ENCODE measurements around the gene CCNJL.

CCNJL gene

GRCh38 chr5:160333721-160334120 is 21.4 kb upstream of the CCNJL start:
- no peak for DNase-seq (ENCODE audit: low read depth, low spot score)

DNA sequence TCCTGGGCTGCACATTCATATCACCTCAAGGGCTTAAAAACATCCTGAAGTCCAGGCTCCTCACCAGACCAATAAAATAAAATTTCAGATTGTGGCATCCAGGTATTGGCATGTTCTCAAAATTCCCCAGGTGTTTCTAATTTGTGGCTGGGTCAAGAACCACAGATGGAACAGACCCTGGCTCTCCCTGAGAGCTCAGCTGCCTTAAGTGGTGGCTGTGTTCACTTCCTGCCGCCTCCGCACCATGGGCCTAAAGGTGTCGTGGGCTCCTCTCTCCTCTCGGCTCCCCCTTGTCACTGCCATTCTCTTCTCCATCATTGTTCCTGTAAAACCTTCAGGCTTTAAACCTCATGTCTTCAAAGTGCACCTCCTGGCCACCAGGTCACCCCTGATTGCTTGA is 17.8 kb upstream of the CCNJL start:
- no peak for DNase-seq (ENCODE audit: low read depth, low spot score)

- no peak for DNase-seq (ENCODE audit: low read depth, low spot score)
Measured at GRCh38 chr5:160327818-160328217, 15.5 kb upstream of the CCNJL start.

DNA sequence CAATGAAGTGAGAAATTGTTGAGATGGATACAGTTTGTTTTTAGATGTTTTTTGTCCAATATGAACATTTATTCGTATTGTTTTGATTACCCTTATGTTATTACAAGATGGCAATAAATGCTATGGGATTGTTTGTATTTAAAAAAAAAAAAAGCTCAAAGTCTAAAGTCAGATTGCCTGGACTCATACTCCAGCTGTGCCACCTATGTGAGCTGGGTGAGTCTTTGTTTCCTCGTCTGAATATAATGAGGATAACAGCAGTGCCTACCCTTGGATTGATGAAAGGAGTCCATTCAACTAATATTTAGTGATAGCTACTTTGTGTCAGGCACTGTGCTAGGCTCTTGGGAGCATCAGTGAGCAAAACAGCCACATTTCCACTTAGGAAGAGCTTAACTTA is 14.6 kb upstream of the CCNJL start:
- no peak for DNase-seq (ENCODE audit: low read depth, low spot score)

DNA sequence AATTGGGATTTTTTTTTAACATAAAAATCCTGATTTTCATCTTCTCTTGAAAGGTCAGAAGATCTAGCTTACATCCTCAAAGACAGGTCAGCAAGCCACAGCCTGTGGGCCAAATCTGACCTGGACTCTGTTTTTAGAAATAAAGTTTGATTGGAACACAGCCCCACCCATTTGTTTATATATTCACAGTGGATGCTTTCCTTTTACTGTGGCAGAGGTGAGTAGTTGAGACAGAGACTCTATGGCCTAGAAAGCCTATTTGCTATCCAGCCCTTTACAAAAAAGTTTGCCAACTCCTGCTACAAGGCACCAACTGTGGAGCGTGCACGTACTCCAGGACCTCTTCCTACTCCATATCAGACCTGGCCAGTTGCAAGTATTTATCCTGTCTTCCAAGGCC is 13.4 kb upstream of the CCNJL start:
- no peak for DNase-seq (ENCODE audit: low read depth, low spot score)

GRCh38 chr5:160324886-160325285 is 12.5 kb upstream of the CCNJL start:
- no peak for DNase-seq (ENCODE audit: low read depth, low spot score)

DNA sequence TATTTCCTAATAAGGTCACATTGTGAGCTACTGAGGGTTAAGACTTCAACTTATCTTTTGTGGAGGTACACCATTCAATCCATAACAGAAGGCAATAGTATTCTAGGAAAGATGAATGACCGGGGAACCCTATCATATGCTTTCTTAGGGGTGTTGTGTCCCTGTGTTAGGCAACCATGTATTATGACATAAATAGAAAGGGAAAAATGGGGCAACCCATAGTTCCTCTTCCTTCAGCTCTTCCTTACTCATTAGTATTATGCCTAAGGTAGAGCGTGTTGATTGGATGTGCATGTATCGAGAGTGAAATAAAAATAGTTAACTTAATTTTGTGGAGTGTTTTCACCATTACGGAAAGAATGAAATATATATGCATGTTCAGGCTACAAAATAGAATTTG is 6.0 kb upstream of the CCNJL start:
- no peak for DNase-seq (ENCODE audit: low read depth, low spot score)

GRCh38 chr5:160317434-160317833 is 5.1 kb upstream of the CCNJL start:
- no peak for DNase-seq (ENCODE audit: low read depth, low spot score)

- DNase-seq (ENCODE audit: low read depth, low spot score), result no peak
Measured at GRCh38 chr5:160315968-160316367, 3.6 kb upstream of the CCNJL start.

GRCh38 chr5:160312960-160313727 is 780 bp upstream of the CCNJL start:
- no peak for DNase-seq (ENCODE audit: low read depth, low spot score)

DNA sequence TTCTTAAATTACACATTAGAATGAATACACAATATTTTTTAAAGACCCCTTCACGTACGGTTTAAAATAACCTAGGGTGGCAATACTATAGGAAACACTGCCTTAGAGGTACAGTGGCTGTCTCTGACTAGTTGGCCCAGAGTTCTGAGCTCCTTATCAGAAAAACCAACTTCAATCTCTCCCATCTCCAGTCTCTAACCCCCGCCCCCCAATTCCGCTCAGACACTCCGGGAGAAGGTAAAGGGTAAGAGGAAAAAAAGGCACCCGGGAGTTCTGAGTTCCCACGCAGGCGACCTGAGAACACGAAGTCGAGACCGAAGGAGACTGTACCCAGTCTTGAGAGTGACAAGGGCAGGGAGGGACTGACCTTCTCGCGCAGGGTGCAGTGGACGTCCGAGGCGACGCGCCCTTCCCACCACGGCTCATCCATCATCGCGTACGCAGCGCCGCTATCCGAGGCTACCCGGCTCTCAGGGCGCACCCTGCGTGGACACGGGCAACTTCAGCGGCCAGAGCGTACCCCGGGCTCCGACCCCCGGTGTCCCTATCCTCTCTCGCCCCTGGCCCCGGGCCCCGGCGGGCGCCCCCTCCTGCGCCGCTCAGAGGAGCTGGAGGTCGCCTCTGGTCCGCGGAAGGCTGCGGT is 752 bp downstream of the CCNJL start:
- DNase-seq (ENCODE audit: low read depth, low spot score), result no peak

DNA sequence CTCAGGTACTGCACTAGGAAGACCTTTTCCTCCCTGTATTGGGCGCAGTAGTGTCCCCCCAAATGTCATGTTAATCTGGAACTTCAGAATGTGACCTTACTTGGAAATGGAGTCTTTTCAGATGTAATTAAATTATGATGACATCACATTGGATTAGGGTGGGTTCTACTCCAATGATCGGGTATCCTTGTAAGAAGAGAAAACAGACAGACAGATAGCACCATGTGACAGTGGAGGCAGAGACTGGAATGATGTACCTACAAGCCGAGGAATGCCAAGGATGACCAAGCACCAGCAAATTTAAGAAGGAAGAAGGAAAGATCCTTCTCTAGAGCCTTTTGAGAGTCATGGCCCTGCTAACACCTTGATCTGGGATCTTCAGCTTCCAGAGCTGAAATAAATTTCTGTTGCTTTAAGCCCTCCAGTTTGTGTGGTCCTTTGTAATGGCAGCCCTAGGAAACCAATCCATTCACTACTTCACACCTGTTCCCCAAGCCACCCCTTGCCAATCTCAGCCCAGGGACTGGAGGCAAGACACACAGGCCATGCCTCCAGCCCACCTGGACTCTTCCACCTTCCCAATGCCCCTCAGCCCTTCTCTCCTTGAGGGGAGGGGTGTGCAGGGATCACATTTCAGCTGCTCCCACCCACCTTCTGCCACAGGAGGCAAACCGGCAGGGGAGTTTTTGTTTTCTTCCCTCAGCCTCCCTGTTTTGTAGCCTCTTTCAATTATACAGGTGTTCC is 1.6 kb downstream of the CCNJL start:
- DNase-seq (ENCODE audit: low read depth, low spot score), result no peak

- DNase-seq (ENCODE audit: low read depth, low spot score), result no peak
Measured at GRCh38 chr5:160310140-160310539, 2.2 kb downstream of the CCNJL start.

DNA sequence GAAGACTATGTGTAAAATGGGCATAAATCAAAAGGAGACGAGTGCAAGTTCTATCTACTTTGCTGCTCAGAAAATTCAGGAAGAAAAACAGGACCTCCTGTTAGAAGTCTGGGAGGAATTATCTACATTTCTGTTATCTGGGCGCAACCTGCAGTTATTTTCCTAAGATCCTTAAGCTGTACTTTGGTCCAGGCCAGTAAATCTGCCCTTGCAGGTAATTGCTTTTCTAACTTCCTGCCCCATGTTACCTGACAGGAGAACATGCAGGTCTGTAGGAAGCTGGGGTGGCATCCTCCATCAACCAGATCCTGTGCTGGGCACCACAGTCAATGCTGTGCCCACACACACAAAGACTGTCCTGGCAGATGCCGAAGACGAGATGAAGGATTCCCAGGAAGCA is 5.7 kb downstream of the CCNJL start:
- no peak for DNase-seq (ENCODE audit: low read depth, low spot score)

DNA sequence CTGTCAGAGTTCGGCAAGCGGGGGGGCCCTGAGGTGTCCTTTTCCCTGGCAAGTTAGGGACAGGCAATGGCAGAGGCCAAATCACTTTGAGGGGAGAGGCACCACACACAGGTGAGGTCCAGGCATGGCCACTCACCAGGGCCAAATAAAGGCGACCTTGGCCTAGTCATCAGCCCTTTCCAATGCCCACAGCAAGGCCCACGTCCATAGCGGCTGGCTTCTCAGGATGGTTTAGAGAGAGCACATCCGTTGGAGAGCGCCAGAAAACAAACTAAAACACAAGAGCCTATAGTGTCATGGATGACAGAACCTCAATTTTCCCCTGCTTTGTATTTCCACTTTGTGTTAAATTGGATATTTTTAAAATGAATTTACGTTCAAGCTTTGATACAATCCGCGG is 7.0 kb downstream of the CCNJL start:
- DNase-seq (ENCODE audit: low read depth, low spot score), result no peak

DNA sequence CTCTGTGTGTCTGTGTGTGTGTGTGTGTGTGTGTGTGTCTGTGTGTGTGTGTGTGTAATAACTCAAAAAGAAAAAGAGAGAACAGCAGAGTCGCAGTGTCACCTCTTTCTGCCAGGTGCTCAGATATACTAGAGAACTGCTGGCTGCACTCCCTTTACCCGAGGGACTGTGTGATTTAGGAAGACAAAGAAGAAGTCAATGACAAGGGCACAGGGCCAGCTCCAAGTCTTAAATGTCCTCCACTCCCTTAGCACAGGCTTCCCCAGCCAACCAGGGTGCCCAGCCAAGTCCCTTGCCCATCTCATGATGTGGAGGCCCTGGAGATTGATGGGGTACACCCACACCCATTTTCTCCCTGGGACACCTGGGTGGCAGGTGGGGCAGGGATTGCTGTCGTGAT is 8.7 kb downstream of the CCNJL start:
- no peak for DNase-seq (ENCODE audit: low read depth, low spot score)

- no peak for DNase-seq (ENCODE audit: low read depth, low spot score)
Measured at GRCh38 chr5:160298189-160298588, 14.2 kb downstream of the CCNJL start.

GRCh38 chr5:160297776-160298175 is 14.6 kb downstream of the CCNJL start:
- DNase-seq (ENCODE audit: low read depth, low spot score), result no peak

- DNase-seq (ENCODE audit: low read depth, low spot score), result no peak
Measured at GRCh38 chr5:160297004-160297403, 15.4 kb downstream of the CCNJL start.

DNA sequence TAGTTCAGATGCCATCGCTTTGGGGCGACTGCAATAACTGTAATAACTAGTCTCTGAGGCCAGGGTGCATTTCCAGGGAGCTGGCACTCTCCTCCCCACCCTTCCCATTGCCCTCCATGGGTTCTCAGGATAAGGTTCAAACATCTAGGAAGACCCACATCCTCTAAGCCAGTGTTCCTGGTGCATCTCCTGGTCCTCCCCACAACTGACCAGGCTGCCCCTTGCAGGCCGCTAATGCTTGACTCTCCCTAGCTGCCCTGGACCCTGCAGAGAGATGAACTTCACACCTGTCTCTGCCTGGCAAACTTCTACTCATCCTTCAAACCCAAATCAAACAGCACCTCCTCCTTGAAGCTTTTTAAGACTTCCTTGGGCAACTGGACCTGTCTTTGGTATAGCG is 15.9 kb downstream of the CCNJL start:
- DNase-seq (ENCODE audit: low read depth, low spot score), result no peak

GRCh38 chr5:160293901-160294561 is 18.3 kb downstream of the CCNJL start:
- DNase-seq (ENCODE audit: low read depth, low spot score), result no peak

DNA sequence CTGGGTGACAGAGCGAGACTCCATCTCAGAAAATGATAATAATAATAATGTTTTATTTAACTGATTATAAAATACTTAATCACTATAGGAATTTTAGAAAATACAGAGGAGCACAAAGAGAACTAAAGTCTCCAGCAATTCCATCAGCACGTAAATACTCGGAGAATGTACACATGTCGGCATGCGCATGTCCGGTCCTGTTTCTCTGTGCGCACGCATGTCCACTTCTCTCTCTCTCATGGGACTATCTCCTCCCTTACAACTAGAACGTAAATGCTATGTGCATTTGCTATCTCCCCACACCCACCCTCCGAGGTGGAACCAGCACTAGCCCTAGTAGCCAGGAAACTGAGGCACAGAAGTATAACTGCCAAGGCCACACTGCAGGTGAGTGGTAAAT is 19.0 kb downstream of the CCNJL start:
- DNase-seq (ENCODE audit: low read depth, low spot score), result no peak
